Thoracic aorta (tissue), 2 donors: ENCODE data around the gene C10orf62. TPM values are rescaled to one million over a fixed set of nuclear protein-coding genes. Genes with fewer than 3 reads are reported as not detected.

ENCODE experiments used
- ATAC-seq: fragments of 150-250 bp; one replicate; pipeline ENCODE4 v1.8.0; 2017; ENCODE audit warnings: low read depth; ENCODE audit not compliant: insufficient number of reproducible peaks, low FRiP score
- DNase-seq: peaks from one replicate; pipeline ENCODE4 v3.0.0-alpha.2; 2020; ENCODE audit warnings: low spot score
- H3K27ac ChIP-seq, 2 donors: fragments of 200-600 bp; sonication (generic); 1 replicate in 1 of 2; 2 replicates in 1 of 2; pipeline ENCODE4 v1.5.1; 2016; ENCODE audit warnings: mild to moderate bottlenecking in 2 of 2, moderate library complexity in 2 of 2
- H3K27me3 ChIP-seq: fragments of 200-600 bp; sonication (generic); replicated peaks from 2 replicates; pipeline ENCODE4 v1.6.0; 2016; ENCODE audit warnings: mild to moderate bottlenecking; ENCODE audit not compliant: insufficient read depth
- H3K36me3 ChIP-seq: fragments of 200-600 bp; sonication (generic); one replicate; pipeline ENCODE4 v1.5.1; 2016
- H3K4me1 ChIP-seq, 2 donors: fragments of 200-600 bp; sonication (generic); 1 replicate in 1 of 2; 2 replicates in 1 of 2; pipeline versions ENCODE4 v1.5.1 to v1.6.0; 2016; ENCODE audit warnings: low read depth in 2 of 2, mild to moderate bottlenecking in 1 of 2; ENCODE audit not compliant: control insufficient read depth in 1 of 2
- H3K4me3 ChIP-seq: fragments of 200-600 bp; sonication (generic); 2 replicates; pipeline ENCODE4 v1.5.1; 2016; ENCODE audit warnings: mild to moderate bottlenecking
- H3K9me3 ChIP-seq: fragments of 200-600 bp; sonication (generic); 2 replicates; pipeline ENCODE4 v1.5.1; 2016
- total RNA-seq, 2 donors: library from RNA; depleted of rRNA; stranded (reverse); fragments of >200 nt; gene quantifications; one replicate each; pipeline versions ENCODE4 v1.1.0 to v1.2.3, GENCODE V29; 2016
- TF ChIP-seq, protein P1 (sequence below): fragments of 200-600 bp; sonication (generic); IDR thresholded peaks from one replicate; pipeline ENCODE4 v1.5.1; 2019; ENCODE audit warnings: antibody characterized with exemption

C10orf62 gene
- 1 to 10 TPM in 1 of 2 donors, not detected in 1; 1.2 TPM for total RNA-seq

DNA sequence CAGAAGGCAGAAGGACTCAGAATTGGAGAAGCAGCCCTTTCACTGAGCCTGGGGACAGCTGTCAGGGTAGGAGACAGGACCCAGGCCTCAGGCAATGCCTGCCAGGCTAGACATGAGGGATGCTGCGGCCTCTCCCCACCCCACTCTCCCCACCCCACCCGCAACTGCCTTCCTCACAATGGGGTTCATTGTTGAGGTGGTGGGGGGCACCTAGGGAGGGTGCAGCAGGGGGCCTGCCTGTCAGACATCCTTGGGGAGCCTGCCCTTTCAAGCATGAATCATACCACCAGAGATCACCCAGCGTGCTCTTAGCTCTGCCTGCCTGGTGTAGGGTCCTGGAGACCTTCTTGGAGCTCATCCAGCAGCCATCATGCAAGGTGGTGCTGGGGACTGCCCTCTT lies at the start of gene C10orf62:
Gene C10orf62, plus strand, starts transcription at position 243 of the 400 bp plus-strand sequence. CDS start 177 bp downstream, outside the sequence.
- no peak for ATAC-seq
- no peak within 1 kb of the TSS for H3K27ac ChIP-seq
- no peaks in the 10 kb centered on the region for H3K9me3 ChIP-seq
- H3K4me1 ChIP-seq, result peaks cover 11 to 35% of the 10 kb centered on the region in 2 donors
- DNase-seq, result no peak
- no peak within 1 kb of the TSS for H3K4me3 ChIP-seq
- TF ChIP-seq, protein P1, sequence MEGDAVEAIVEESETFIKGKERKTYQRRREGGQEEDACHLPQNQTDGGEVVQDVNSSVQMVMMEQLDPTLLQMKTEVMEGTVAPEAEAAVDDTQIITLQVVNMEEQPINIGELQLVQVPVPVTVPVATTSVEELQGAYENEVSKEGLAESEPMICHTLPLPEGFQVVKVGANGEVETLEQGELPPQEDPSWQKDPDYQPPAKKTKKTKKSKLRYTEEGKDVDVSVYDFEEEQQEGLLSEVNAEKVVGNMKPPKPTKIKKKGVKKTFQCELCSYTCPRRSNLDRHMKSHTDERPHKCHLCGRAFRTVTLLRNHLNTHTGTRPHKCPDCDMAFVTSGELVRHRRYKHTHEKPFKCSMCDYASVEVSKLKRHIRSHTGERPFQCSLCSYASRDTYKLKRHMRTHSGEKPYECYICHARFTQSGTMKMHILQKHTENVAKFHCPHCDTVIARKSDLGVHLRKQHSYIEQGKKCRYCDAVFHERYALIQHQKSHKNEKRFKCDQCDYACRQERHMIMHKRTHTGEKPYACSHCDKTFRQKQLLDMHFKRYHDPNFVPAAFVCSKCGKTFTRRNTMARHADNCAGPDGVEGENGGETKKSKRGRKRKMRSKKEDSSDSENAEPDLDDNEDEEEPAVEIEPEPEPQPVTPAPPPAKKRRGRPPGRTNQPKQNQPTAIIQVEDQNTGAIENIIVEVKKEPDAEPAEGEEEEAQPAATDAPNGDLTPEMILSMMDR, result no peak
- H3K36me3 ChIP-seq, result no peaks in the 10 kb centered on the region
- H3K27me3 ChIP-seq, result no peaks in the 10 kb centered on the region

DNA sequence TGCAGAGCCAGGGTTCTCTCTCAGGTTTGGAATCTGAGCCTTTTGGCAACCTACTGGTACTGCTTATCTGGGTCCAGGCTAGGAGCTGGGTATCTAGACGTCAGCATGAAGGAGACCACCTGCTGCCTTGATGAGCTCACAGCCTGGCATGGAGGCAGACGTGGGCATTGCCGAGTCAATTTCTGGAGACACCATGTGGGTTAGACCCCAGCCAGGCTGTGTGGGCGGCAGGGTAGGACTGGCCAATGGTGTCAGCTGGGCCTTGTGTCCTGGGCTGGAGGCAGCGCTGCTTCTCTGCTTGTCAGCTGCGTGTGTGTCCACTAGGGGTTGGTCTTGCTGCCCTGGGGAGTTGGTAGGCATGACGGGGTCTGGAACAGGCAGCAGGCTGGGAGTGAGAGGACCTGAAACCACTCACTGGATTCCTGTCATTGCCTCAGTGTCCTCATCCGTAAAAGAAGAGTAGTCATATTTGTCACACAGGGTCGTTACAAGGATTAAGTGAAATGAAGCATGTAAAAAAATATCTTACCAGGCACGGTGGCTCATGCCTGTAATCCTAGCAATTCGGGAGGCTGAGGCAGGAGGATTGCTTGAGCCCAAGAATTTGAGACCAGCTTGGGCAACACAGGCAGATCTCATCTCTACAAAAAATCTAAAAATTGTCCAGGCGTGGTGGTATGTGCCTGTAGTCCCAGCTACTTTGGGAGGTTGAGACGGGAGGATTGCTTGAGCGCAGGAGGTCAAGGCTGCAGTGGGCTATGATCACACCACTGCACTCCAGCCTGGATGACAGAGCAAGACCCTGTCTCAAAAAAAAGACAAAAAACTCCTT lies 48.6 kb upstream of the C10orf62 start:
- H3K27me3 ChIP-seq, result no peaks in the 10 kb centered on the region
- DNase-seq, result no peak
- no peaks in the 10 kb centered on the region for H3K9me3 ChIP-seq
- H3K36me3 ChIP-seq, result no peaks in the 10 kb centered on the region
- peak overlapping the region; percentile 96 to 97 for H3K27ac ChIP-seq
- peaks cover 40 to 57% of the 10 kb centered on the region in 2 donors for H3K4me1 ChIP-seq
- no peak for ATAC-seq
- TF ChIP-seq, protein P1, result no peak
- H3K4me3 ChIP-seq, result no peak overlapping the region

GRCh38 chr10:97542169-97543024 lies 47.1 kb upstream of the C10orf62 start:
- DNase-seq, result peak; percentile 77
- peak; percentile 62 for ATAC-seq
- peaks cover 46 to 66% of the 10 kb centered on the region in 2 donors for H3K4me1 ChIP-seq

GRCh38 chr10:97543025-97543546 lies 46.4 kb upstream of the C10orf62 start:
- H3K36me3 ChIP-seq, result no peaks in the 10 kb centered on the region
- peak; percentile 84 for ATAC-seq
- H3K4me3 ChIP-seq, result no peak overlapping the region
- TF ChIP-seq, protein P1, result no peak
- H3K4me1 ChIP-seq, result peaks cover 48 to 67% of the 10 kb centered on the region in 2 donors
- peak overlapping the region; percentile 96 to 97 for H3K27ac ChIP-seq
- DNase-seq, result peak; percentile 82
- H3K27me3 ChIP-seq, result no peaks in the 10 kb centered on the region
- H3K9me3 ChIP-seq, result no peaks in the 10 kb centered on the region

More at GRCh38 chr10:97542169-97543024, 47.1 kb upstream of the C10orf62 start:
- TF ChIP-seq, protein P1, result no peak
- H3K27me3 ChIP-seq, result no peaks in the 10 kb centered on the region
- H3K9me3 ChIP-seq, result no peaks in the 10 kb centered on the region
- H3K27ac ChIP-seq, result peak overlapping the region; percentile 96 to 97
- H3K36me3 ChIP-seq, result no peaks in the 10 kb centered on the region
- H3K4me3 ChIP-seq, result peak overlapping the region; percentile 42
